Astrocyte (in vitro differentiated cells and primary cell): ENCODE results near the gene TDRD12. TPM values are rescaled to one million over a fixed set of nuclear protein-coding genes. Genes with fewer than 3 reads are reported as not detected.

ENCODE experiments used
- DNase-seq: peaks from one replicate; pipeline ENCODE4 v3.0.0-alpha.2; 2010; ENCODE audit warnings: low read depth
- FAIRE-seq: peaks from 2 replicates; lab custom pipeline; 2011; peaks lifted over from hg19 to GRCh38; lab: Jason Lieb, UNC
- H2AFZ ChIP-seq: 2 replicates; pipeline ENCODE4 v1.6.0; 2012; ENCODE audit warnings: low read depth, low read length, inconsistent platforms
- H3K27ac ChIP-seq: 2 replicates; pipeline ENCODE4 v1.5.1; 2011; ENCODE audit warnings: low read depth, low read length, inconsistent platforms
- H3K27me3 ChIP-seq: 2 replicates; pipeline ENCODE4 v1.6.0; 2011; ENCODE audit warnings: low read length, inconsistent platforms; ENCODE audit not compliant: insufficient read depth
- H3K36me3 ChIP-seq: 2 replicates; pipeline ENCODE4 v1.5.1; 2011; ENCODE audit warnings: low read length, inconsistent platforms; ENCODE audit not compliant: insufficient read depth
- H3K4me1 ChIP-seq: 2 replicates; pipeline ENCODE4 v1.5.1; 2011; ENCODE audit warnings: low read length, inconsistent platforms; ENCODE audit not compliant: insufficient read depth
- H3K4me2 ChIP-seq: 2 replicates; pipeline ENCODE4 v1.6.0; 2012; ENCODE audit warnings: low read length, inconsistent platforms
- H3K4me3 ChIP-seq: 2 replicates; pipeline ENCODE4 v1.5.1; 2011; ENCODE audit warnings: low read depth, mild to moderate bottlenecking, low read length, inconsistent platforms; ENCODE audit not compliant: insufficient read depth
- H3K79me2 ChIP-seq: 2 replicates; pipeline ENCODE4 v1.6.0; 2012; ENCODE audit warnings: mild to moderate bottlenecking, low read length, inconsistent platforms; ENCODE audit not compliant: insufficient read depth
- H3K9ac ChIP-seq: 2 replicates; pipeline ENCODE4 v1.6.0; 2012; ENCODE audit warnings: mild to moderate bottlenecking, low read length, inconsistent platforms
- H3K9me3 ChIP-seq: 2 replicates; pipeline ENCODE4 v1.5.1; 2012; ENCODE audit warnings: low read depth, mild to moderate bottlenecking, low read length, inconsistent platforms; ENCODE audit not compliant: insufficient read depth
- H4K20me1 ChIP-seq: 2 replicates; pipeline ENCODE4 v1.6.0; 2012; ENCODE audit warnings: low read length, inconsistent platforms; ENCODE audit not compliant: insufficient read depth
- H3K27ac Mint-ChIP-seq: one replicate; pipeline ENCODE4 v1.8.0; 2021; ENCODE audit warnings: mild to moderate bottlenecking, mixed read lengths; ENCODE audit not compliant: unreplicated experiment
- H3K27me3 Mint-ChIP-seq: one replicate; pipeline ENCODE4 v1.8.0; 2021; ENCODE audit warnings: low read depth, mixed read lengths; ENCODE audit not compliant: unreplicated experiment
- H3K36me3 Mint-ChIP-seq: one replicate; pipeline ENCODE4 v1.8.0; 2021; ENCODE audit warnings: low read depth, mixed read lengths; ENCODE audit not compliant: unreplicated experiment
- H3K4me1 Mint-ChIP-seq: one replicate; pipeline ENCODE4 v1.8.0; 2021; ENCODE audit warnings: low read depth, mixed read lengths; ENCODE audit not compliant: unreplicated experiment
- H3K4me3 Mint-ChIP-seq: one replicate; pipeline ENCODE4 v1.8.0; 2021; ENCODE audit warnings: mild to moderate bottlenecking, moderate library complexity, mixed read lengths; ENCODE audit not compliant: unreplicated experiment
- H3K9me3 Mint-ChIP-seq: one replicate; pipeline ENCODE4 v1.8.0; 2021; ENCODE audit warnings: mild to moderate bottlenecking, mixed read lengths; ENCODE audit not compliant: unreplicated experiment
- EZH2 ChIP-seq: IDR thresholded peaks from 2 replicates; pipeline ENCODE4 v1.6.1; 2012; ENCODE audit warnings: mild to moderate bottlenecking, low read length, inconsistent platforms; ENCODE audit not compliant: insufficient read depth
- total RNA-seq: library from RNA; stranded (reverse); gene quantifications from 2 replicates; pipeline ENCODE4 v1.2.1, GENCODE V29; 2021
- TF ChIP-seq, protein P1 (sequence below): IDR thresholded peaks from 2 replicates; pipeline ENCODE4 v1.5.1; 2011; ENCODE audit warnings: low read depth, mild to moderate bottlenecking, inconsistent platforms, low read length, moderate library complexity; ENCODE audit not compliant: insufficient read depth

TDRD12 gene
- total RNA-seq, 1 donor from 2014 or later: not detected

DNA sequence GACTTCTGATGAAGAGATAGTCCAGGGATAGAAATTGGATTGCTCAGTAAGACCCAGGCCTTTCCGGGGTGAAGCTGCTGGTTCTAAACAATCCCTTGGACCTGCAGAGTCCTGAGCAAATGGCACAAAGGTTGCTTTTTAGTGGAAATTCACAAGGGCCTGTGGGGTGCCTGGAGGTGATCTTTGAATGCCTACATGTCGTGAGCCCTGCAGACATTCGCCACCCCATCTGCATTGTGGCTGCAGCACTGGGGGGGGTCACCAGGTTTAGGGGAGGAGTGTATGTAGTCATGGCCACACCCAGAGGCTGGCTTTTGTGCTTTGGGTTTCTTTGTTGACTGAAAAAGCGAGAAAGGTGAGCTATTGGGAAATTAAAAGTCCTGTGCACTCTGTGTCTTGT lies 108.6 kb downstream of the TDRD12 start:
- no peak overlapping the region for H3K4me2 ChIP-seq
- no peak overlapping the region for H3K27ac Mint-ChIP-seq
- H3K9ac ChIP-seq: no peak overlapping the region
- no peak overlapping the region for H3K27ac ChIP-seq
- H4K20me1 ChIP-seq: no peaks in the 10 kb centered on the region
- no peak overlapping the region for H3K4me3 Mint-ChIP-seq
- H3K36me3 ChIP-seq: no peaks in the 10 kb centered on the region
- H3K4me1 Mint-ChIP-seq: peaks cover 10% of the 10 kb centered on the region
- peaks cover 6% of the 10 kb centered on the region for H3K36me3 Mint-ChIP-seq
- H3K9me3 Mint-ChIP-seq: peaks cover 2% of the 10 kb centered on the region
- H3K79me2 ChIP-seq: no peaks in the 10 kb centered on the region
- no peak overlapping the region for H2AFZ ChIP-seq
- no peaks in the 10 kb centered on the region for H3K4me1 ChIP-seq
- no peak overlapping the region for H3K4me3 ChIP-seq
- no peak for DNase-seq
- peaks cover 15% of the 10 kb centered on the region for H3K27me3 ChIP-seq
- peaks cover 15% of the 10 kb centered on the region for H3K27me3 Mint-ChIP-seq
- no peak for TF ChIP-seq EZH2
- TF ChIP-seq, protein P1, sequence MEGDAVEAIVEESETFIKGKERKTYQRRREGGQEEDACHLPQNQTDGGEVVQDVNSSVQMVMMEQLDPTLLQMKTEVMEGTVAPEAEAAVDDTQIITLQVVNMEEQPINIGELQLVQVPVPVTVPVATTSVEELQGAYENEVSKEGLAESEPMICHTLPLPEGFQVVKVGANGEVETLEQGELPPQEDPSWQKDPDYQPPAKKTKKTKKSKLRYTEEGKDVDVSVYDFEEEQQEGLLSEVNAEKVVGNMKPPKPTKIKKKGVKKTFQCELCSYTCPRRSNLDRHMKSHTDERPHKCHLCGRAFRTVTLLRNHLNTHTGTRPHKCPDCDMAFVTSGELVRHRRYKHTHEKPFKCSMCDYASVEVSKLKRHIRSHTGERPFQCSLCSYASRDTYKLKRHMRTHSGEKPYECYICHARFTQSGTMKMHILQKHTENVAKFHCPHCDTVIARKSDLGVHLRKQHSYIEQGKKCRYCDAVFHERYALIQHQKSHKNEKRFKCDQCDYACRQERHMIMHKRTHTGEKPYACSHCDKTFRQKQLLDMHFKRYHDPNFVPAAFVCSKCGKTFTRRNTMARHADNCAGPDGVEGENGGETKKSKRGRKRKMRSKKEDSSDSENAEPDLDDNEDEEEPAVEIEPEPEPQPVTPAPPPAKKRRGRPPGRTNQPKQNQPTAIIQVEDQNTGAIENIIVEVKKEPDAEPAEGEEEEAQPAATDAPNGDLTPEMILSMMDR: no peak
- H3K9me3 ChIP-seq: no peaks in the 10 kb centered on the region
- no peak for FAIRE-seq

DNA sequence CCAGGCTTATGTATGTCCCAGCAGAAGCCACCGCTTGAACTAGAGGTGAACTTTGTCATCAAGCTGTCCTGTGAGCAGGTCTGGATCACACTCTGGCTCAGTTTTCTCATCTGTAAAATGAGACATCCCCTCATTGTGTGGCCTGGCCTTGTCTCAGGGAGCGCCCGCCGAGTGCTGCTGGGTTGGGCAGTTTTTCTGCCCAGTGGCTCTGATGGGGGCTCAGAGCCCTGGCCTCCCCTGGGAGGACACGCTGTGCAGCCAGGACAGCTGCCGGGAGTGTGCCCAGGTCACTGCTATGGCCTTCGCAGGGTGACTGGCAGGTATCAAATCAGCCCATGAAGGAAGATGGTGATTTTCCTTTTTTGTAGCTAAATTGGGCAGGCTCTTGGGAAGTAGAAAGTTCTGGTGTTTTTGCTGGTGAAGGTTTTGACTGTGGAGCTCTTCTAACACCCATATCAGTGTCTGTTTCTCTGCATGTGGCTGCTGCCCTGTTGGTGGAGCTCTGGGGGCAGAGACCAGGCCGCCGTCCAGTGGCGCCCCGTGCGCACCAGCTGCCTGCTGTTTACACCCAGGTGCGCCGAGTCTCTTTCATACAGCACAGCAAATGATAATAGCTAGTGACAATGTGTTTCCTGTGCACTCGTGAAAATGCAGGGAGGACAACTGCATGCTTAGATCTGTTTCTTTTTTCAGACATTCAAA lies 109.2 kb downstream of the TDRD12 start:
- Histone ChIP-seq H3K9ac (no peak overlapping the region), H3K27me3 (peaks cover 15% of the 10 kb centered on the region), H3K4me2 (no peak overlapping the region), H3K4me1 (no peaks in the 10 kb centered on the region), H3K79me2 (no peaks in the 10 kb centered on the region), H3K27ac (no peak overlapping the region), H3K36me3 (no peaks in the 10 kb centered on the region), H3K9me3 (no peaks in the 10 kb centered on the region), H3K4me3 (no peak overlapping the region), H2AFZ (no peak overlapping the region), H4K20me1 (no peaks in the 10 kb centered on the region)
- H3K36me3 Mint-ChIP-seq: peaks cover 2% of the 10 kb centered on the region
- DNase-seq (no peak), FAIRE-seq (no peak)
- no peak for TF ChIP-seq EZH2
- TF ChIP-seq, protein P1: no peak
- H3K27me3 Mint-ChIP-seq: peaks cover 9% of the 10 kb centered on the region
- no peak overlapping the region for H3K4me3 Mint-ChIP-seq
- H3K4me1 Mint-ChIP-seq: peaks cover 10% of the 10 kb centered on the region
- no peaks in the 10 kb centered on the region for H3K9me3 Mint-ChIP-seq
- no peak overlapping the region for H3K27ac Mint-ChIP-seq

DNA sequence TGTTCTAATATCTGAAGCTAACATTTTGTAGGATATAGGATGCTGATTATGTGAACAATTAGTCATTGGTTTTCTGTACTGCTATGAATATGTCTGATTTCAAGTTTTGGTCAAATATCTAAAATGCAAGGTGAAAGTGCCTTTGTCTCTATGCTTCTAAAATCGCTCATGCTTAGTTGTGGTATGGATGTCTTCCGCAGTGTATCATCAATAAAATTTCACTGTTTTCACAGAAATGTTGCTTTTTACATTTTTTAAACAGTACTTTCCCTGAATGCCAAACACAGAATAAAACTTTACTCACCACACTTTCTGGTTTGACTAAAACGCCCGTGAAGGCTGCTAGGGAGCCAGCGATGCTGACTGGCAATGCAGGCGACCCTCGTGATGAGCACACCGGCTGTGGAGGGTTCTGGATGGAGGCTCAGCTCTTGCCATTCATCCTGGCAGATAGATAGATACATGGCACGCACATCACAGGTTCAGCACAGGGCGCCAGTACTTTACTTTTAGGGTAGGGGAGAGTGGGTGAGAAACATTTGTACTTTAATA lies 109.9 kb downstream of the TDRD12 start:
- Histone ChIP-seq H3K36me3 (no peaks in the 10 kb centered on the region), H3K4me1 (no peaks in the 10 kb centered on the region), H3K4me3 (no peak overlapping the region), H3K4me2 (no peak overlapping the region), H3K27me3 (peaks cover 9% of the 10 kb centered on the region), H3K9ac (no peak overlapping the region), H4K20me1 (no peaks in the 10 kb centered on the region), H3K9me3 (no peaks in the 10 kb centered on the region), H3K27ac (no peak overlapping the region), H2AFZ (no peak overlapping the region), H3K79me2 (no peaks in the 10 kb centered on the region)
- Mint-ChIP-seq H3K27me3 (peaks cover 5% of the 10 kb centered on the region), H3K9me3 (no peaks in the 10 kb centered on the region), H3K4me1 (peaks cover 10% of the 10 kb centered on the region), H3K4me3 (no peak overlapping the region), H3K36me3 (peaks cover 2% of the 10 kb centered on the region), H3K27ac (no peak overlapping the region)
- FAIRE-seq: no peak
- TF ChIP-seq EZH2: no peak
- TF ChIP-seq, protein P1: no peak
- DNase-seq: no peak
